NCI-H1436 (cell line): ENCODE results near the gene ZNF680.
"Not testable (repeated sequence)": the region's sequence is repeated elsewhere in the genome, so short reads cannot be mapped to it uniquely, and the experiment has no call there.

Experiments
- DNase-seq: peaks from one replicate; lab custom pipeline; 2025; lab: John Stamatoyannopoulos, UW

Gene ZNF680

DNA sequence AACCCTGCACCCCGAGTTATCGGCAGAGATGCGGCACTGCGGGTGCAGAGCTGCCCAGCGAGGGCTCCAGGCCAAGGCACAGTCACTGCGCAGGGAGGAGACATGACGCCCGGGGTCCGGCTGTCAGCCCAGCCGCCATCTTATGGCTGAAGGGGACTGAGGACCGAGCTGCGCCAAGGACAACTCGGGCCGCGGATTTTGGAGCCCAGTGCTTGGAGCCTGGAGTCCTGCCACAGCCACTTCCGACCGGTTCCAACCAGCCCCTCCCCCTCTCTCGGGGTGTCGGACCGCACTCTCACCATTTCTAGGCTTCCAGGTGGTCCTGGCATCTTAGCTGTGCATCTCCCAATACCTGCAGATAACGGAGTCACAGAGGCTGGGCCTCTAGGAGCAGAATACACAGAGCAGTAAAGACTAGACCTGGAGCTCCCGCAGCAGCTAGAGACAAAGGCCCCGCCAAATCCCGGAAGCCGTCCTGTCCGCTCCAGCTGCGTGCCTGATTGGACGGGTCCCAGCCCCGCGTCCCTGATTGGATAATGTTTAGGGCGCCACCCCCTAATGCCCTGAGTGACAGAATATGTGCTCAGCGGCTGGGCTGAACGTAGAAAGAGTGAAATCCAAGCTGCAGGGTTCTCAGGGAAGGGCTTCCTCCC is at the start of gene ZNF680:
Gene ZNF680, minus strand, starts transcription at position 446 of the 653 bp plus-strand sequence. Its CDS starts 117 bp downstream, at position 329.
- peak; percentile 89 for DNase-seq

DNA sequence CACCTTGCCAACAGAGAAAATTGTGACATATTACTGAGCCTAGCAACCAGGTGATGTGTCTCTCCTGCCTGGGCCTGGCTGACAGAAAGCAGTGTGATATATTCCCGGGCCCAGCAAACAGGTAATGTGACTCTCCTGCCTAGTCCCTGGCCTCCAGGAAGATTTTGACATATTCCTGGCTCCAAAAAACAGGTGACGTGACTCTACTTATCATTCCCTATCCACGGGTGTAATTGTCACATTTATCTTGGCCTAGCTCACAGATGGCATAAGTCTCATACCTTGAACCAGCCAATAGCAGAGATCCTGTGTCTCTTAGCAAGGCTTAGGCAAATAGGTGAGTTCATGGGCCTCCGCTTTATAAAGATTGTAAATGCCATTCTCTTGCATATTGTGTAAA is 49.6 kb upstream of the ZNF680 start:
- no peak for DNase-seq

- DNase-seq = no peak
These were observed 48.8 kb upstream of the ZNF680 start for GRCh38 chr7:64611717-64612116.

DNA sequence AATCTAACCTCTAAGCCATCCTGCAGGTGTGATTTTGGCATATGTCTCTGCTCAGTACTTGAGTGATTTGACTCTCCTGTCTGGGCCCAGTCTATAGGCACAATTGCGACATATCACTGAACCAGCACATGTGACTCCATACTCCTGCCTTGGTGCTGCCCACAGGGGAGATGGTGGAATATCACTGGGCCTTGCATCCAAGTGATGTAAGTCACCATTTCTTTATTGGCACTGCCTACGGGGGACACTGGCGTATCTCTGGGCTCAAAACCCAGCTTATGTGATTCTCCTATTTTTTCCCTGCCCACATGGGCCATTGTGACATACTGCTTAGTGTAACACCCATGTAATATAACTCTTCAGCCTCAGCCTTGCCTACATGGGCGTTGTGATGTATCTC is 48.1 kb upstream of the ZNF680 start:
- no peak for DNase-seq

DNA sequence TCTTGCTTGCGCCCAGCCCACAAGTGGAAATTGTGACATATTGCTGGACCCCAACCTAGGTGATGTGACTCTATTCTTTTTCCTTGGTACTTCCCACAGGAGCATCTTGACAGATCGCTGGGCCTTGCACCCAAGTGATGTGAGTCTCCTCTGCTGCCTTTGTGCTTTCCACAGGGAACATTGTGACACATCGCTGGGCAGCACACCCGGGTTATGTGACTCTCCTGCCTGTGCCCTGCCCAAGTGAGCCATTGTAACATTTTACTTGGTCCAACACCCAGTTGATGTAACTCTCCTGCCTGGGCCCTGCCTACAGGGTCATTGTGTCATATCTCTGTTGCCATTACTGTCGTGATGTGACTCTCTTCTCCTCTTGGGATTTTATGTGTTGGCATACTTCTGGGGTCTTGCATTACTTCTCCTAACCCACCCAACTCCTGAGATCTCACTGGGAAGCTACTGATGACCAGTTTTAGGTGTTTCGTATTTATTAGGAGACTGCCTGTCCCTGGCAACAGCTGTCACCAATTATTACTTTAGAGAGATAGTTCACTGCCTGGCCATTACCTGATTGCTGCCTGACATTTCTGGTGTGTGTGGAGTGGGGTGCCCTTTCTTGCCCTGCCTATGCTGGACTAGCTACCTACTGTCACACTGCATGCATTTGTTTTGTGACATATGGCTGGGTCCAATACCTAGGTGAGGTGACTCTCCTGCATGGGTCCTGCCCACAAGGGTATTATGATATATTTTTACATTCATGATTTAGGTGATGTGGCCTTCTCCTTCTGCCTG is 45.4 kb upstream of the ZNF680 start:
- DNase-seq = no peak

DNA sequence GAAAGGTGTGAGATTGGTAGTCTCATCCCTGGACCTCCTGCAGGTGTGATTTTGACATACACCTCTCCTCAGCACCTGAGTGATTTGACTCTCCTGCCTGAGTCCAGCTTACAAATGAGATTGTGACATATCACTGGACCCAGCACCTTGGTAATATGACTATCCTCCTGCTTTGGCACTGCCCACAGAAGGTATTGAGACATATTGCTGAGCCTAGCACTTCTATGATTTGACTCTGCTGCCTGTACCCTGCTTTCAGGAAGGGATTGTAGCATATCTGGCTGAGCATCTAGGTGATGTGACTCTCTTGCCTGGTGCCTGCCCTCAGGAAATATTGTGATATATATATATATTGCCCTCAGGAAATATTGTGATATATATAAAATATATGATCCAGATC is 43.5 kb upstream of the ZNF680 start:
- no peak for DNase-seq

DNA sequence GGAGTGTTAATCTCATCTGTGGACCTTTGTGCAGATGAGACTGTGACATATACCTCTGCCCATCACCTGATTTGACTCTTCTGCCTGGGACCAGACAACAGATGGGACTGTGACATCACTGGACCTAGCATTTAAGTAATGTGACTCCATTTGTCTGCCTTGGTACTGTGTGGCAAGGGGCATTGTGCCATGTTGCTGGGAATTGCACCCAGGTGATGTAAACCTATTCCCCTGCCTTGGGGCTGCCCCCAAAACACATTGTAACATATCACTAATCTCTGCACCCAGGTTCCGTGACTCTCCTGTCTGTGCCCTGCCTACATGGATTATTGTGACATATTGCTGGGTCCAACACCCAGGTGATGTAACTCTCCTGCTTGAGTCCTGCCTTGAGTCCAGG is 40.4 kb upstream of the ZNF680 start:
- DNase-seq = no peak

DNA sequence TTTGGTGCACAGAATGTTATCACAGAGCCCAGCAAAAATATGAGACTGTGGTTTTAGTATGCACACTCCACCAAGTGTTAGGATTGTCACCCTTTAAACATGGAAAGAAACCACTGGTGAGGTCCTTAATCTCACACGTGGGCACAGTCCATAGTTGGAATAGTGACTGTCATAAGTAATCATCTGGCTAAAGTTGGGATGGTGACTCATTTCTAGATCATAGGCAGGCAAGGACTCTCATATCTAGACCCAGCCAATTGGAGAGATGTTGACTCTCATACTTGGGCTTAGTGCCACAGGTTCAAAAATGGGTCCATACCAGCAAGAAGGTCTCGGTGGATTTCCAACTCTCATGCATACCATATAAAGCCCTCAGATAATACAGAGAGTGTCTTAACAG is 39.6 kb upstream of the ZNF680 start:
- DNase-seq = no peak

- no peak for DNase-seq
These were observed 39.2 kb upstream of the ZNF680 start for GRCh38 chr7:64602086-64602485.

DNA sequence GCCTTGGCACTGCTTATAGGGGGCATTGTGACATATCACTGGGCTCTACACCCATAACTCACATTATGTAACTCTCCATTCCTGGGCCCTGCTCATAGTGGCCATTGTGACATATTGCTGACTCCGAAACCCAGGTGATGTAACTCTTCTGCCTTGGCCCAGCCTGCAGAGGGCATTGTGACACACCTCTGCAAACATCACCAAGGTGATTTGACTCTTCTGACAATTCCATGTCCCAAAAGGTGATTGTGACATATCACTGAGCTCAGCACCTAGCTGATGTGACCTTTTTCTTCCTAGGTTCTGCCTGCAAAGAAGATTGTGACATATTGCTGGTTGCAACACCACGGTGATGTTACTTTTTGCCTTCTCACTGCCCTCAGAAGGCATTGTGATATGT is 36.5 kb upstream of the ZNF680 start:
- no peak for DNase-seq

- DNase-seq = no peak
These were observed 28.1 kb upstream of the ZNF680 start for GRCh38 chr7:64590971-64591370.

DNA sequence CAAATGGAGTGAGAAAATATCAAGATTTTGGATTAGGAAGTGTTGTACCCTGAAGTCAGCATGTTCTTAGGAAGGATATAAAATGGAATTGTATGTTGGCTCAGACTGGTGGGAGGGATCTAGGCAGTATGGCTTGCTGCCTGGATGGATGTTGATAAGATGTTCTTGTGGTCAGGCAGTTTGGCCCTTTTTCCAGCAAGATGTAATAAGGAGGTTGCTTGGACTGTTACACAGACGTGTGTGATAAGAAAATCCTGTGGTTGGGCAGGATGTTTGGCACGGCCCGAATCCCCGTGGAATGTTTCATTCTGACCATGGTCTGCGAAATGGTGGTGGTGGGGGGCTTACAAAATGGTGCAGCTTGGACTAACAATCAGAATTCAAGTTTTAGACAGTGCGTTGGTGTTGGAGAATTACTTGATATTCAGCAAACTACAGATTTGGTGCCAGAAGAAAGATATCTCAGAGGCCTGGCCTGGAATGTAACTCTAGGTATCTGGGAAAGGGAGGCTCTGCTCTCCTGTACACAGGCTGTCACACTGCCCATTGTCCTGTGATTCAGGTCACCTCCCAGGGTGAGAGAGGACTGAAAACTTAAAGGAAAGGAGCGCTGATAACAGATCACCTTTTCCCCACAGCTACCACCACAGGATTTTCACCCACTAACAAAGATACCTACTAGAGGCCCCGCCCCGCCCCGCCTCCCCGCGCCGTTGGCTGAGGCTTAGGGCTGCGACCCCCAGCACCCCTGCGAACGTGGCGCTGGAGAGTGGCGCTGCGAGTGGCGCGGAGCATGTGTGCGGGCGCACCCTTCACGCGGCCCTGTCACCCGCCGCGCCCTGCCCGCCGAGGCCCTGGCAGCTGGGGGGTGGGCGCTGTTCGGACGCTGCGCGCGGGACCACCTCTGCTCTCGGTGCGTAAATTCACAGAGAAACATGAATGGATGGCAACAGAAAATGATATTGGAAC is 19.3 kb upstream of the ZNF680 start:
- no peak for DNase-seq

GRCh38 chr7:64581391-64581790 is 18.5 kb upstream of the ZNF680 start:
- DNase-seq = no peak

GRCh38 chr7:64574540-64575099 is 11.7 kb upstream of the ZNF680 start:
- no peak for DNase-seq

GRCh38 chr7:64570284-64570605 is 7.4 kb upstream of the ZNF680 start:
- not testable (repeated sequence) for DNase-seq

DNA sequence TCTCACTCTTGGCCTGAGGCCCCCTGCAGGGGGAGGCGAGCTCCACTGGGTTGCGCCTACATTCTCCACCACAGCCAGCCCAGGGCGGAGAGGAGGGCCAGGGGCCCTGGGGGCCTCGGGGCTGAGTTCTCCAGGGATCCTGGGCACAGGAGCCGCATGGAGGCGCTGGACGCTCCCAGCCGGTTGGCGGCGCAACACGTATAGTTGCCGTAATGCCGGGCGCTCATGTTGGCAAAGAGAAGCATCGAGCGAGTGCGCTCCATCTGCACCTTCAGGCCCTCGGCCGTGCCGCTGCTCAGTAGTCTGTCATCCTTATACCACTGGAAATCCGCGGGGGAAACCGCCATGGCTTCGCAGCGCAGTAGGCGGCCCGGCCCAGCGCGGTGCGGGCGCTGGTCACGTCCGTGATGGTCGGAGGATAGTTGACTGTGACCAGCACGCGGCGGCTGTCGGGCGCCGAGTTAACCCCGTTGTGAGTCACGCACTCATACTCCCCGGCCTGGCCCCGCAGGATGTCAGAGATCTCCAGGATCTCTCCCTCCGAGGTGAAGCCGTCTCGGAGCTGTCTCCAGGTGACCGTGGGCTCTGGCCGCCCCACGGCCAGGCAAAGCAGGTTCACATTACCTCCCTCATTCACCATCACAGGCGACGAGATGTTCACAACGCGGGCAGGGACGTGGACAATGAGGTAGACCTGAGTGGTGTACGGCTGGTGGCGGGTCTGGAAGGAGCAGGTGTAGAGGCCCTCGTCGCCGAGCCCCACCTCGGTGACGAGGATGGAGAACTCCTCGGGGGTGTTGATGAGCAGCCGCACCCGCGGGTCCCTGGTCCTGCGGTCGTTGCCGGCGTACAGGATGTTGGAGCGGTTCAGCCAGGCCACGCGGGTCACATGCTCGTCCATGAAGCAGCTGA is 6.8 kb upstream of the ZNF680 start:
- DNase-seq = not testable (repeated sequence)

- DNase-seq = no peak
These were observed 630 bp downstream of the ZNF680 start for GRCh38 chr7:64562256-64562625.

DNA sequence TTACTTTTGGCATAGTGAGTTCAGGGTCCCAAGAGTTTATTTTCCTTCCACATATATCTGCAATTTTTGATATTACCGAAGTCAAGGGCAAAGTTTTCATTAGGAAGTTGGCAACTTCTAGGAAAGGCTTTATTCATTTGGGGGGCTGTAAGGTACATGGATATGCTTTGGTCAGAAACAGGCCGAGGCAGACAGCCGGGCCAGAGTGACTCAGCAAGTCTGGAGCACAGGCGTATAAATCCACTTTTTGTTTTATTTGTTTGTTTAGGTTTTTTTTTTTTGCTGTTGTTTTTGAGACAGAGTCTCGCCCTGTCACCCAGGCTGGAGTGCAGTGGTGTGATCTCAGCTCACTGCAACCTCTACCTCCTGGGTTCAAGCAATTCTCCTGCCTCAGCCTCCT is 3.7 kb downstream of the ZNF680 start:
- no peak for DNase-seq

GRCh38 chr7:64558781-64559180 is 4.1 kb downstream of the ZNF680 start:
- DNase-seq = no peak

GRCh38 chr7:64558323-64558705 is 4.6 kb downstream of the ZNF680 start:
- DNase-seq = no peak

DNA sequence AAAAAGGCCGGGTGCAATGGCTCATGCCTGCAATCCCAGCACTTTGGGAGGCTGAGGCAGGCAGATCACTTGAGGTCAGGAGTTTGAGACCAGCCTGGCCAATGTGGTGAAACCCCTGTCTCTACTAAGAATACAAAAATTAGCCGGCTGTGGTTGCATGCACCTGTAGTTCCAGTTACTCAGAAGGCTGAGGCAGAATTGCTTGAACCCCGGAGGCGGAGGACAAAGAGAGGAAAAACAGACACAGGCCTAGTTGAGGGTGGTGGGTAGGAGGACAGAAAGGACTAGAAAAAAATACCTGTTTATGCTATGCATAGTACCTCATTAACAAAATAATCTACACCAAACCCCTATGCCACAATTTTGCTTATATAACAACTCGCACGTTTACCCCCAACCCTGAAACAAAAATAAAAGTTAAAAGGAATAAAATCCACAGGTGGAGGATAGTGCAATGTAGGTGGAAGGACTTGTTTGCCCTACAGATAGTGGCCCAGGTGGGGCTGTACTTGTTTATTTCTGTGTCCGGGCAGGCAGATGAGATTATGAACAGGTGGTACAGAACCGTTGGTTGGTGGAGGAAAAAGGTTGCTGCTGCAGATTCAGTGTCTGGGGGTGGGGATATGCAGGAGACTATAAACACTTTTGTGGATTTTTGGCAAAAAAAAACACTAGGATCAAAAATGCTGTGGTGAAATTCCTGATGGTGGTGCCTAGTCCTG is 5.1 kb downstream of the ZNF680 start:
- DNase-seq = no peak
